ENCODE data around the gene IL36G.

DNA sequence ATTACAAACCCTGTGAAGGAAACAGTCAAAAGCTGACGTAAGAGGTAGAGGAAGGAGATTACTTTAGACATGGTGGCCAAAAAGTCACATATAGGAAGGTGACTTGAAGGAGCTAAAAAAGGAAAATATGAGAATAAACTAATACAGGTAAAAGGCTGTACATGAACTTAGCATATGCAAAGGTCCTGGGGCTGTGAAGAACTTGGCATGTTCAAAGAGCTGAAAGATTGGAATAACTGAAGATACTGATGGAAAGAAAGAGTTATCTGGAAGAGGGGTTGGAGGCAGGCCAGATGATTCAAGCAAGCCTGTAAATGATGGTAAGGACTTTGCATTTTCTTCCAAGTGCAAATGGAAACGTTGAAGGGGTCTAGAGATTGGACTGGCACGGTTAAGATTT, 40.7 kb downstream of the IL36G start:
- no peak for TF ChIP-seq CTCF (conservative IDR thresholded peaks at IDR 0.05; ENCODE audit: low read length)
- TF ChIP-seq EZH2phosphoT487 (IDR thresholded peaks at IDR 0.05; ENCODE audit: borderline replicate concordance, low read depth, low read length), result no peak
